Upper lobe of left lung (tissue), 6 donors: ENCODE data around the gene MTAP. TPM values are rescaled to one million over a fixed set of nuclear protein-coding genes. Genes with fewer than 3 reads are reported as not detected.

Source experiments
- ATAC-seq, 2 donors: fragments of 200-7000 bp; cut with Tn5 transposase; one replicate each; pipeline ENCODE4 v1.9.1; 2022; ENCODE audit warnings: mild to moderate bottlenecking in 2 of 2, moderate library complexity in 2 of 2; ENCODE audit not compliant: low FRiP score in 2 of 2
- DNase-seq, 2 donors: peaks; one replicate each; pipeline ENCODE4 v3.0.0-alpha.2; 2019 to 2020
- H3K27ac ChIP-seq, 4 donors: fragments of 200-600 bp; sonication (generic); one replicate each; pipeline ENCODE4 v1.5.1; 2016 to 2019
- H3K27me3 ChIP-seq, 4 donors: fragments of 200-600 bp; sonication (generic); one replicate each; pipeline ENCODE4 v1.5.1; 2017 to 2019
- H3K36me3 ChIP-seq, 4 donors: fragments of 200-600 bp; sonication (generic); one replicate each; pipeline ENCODE4 v1.5.1; 2016 to 2019
- H3K4me1 ChIP-seq, 4 donors: fragments of 200-600 bp; sonication (generic); one replicate each; pipeline ENCODE4 v1.5.1; 2018 to 2019
- H3K4me3 ChIP-seq, 4 donors: fragments of 200-600 bp; sonication (generic); one replicate each; pipeline ENCODE4 v1.5.1; 2017 to 2019; ENCODE audit warnings: mild to moderate bottlenecking in 2 of 4, moderate library complexity in 1 of 4
- H3K9me3 ChIP-seq, 4 donors: fragments of 200-600 bp; sonication (generic); one replicate each; pipeline ENCODE4 v1.5.1; 2018 to 2019
- EP300 ChIP-seq, 4 donors: sonication (generic); formaldehyde crosslinking; IDR thresholded peaks; one replicate each; pipeline ENCODE4 v1.5.1; 2017; ENCODE audit warnings: antibody characterized with exemption in 4 of 4, control low read depth in 2 of 4
- POLR2A ChIP-seq, 4 donors: fragments of 450-650 bp; IDR thresholded peaks; one replicate each; pipeline ENCODE4 v1.5.1; 2016 to 2017; ENCODE audit warnings: antibody characterized with exemption in 4 of 4, mild to moderate bottlenecking in 2 of 4
- POLR2AphosphoS5 ChIP-seq, 2 donors: sonication (generic); formaldehyde crosslinking; IDR thresholded peaks; one replicate each; pipeline ENCODE4 v1.5.1; 2017; ENCODE audit warnings: antibody characterized with exemption in 2 of 2
- WGBS, 2 donors: methylation state at CpG; one replicate each; pipeline ENCODE4 v1.1.5; 2017 to 2018; 5-methylcytosine and 5-hydroxymethylcytosine counted together
- total RNA-seq, 6 donors: library from RNA; depleted of rRNA in 4 of 6; stranded (reverse); fragments of >200 nt in 4 of 6; gene quantifications; one replicate each; pipeline versions ENCODE4 v1.1.0 to v1.2.1, GENCODE V29; 2016 to 2021
- TF ChIP-seq, protein P1 (sequence below), 6 experiments: fragments of 450-650 bp in 4 of 6; fragments of 200-600 bp in 2 of 6; sonication (generic) in 2 of 6; IDR thresholded peaks; one replicate each; pipeline ENCODE4 v1.5.1; 2016 to 2019; ENCODE audit warnings: antibody characterized with exemption in 6 of 6
- donor health status: DM: no; HTN: no; CAD: no; lungs with moderate emphysema.
- donor health status: DM: no; HTN: yes; CAD: no; lungs with severe emphysema.

Gene MTAP
- 10 to 100 TPM; 10.5 to 35.0 (median 25.7) TPM for total RNA-seq

DNA sequence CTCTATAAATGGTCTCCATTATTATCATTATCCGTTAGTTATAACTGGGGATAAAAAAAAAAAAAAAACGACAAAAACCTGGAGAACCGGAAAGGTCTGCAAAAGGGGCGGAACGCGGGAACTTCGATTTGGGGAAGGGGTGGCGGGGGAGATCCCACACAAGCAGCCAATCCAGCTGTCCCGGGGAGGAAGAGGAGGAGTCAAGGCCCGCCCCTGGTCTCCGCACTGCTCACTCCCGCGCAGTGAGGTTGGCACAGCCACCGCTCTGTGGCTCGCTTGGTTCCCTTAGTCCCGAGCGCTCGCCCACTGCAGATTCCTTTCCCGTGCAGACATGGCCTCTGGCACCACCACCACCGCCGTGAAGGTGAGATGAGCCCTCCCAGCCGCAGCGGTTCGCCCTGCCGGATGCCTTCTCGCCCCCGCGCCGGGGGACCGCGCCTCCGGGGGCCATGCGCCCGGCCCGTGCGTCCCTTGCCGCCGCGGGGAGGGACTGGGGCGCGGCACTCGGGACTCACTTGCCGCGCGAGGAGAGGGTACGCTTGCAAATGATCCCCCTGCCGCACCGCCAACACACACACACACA lies at the start of gene MTAP:
Gene MTAP (plus strand): TSS at position 219 of the 583 bp plus-strand sequence. CDS start 113 bp downstream, at position 332.
- Histone ChIP-seq H3K4me3 (peak within 1 kb of the TSS; percentile 85 to 93 (median 89)), H3K27me3 (no peaks in the 10 kb centered on the region), H3K4me1 (peaks cover 8 to 31% (median 21%) of the 10 kb centered on the region in 4 donors), H3K27ac (peak within 1 kb of the TSS; percentile 77 to 92 (median 88)), H3K9me3 (no peaks in the 10 kb centered on the region), H3K36me3 (no peaks in the 10 kb centered on the region)
- peak; percentile 90 to 95 for DNase-seq
- peak; percentile 96 to 98 for ATAC-seq
- WGBS, 2 donors: 0% methylated on average over 15 to 44 of the region's 48 CpGs
- TF ChIP-seq EP300 (IDR thresholded peaks at IDR 0.05) (no peak), POLR2A (IDR thresholded peaks at IDR 0.05) (peak in 3 of 4 donors; percentile 39 to 84 (median 60)), POLR2AphosphoS5 (IDR thresholded peaks at IDR 0.05) (peak; percentile 66 to 90)
- TF ChIP-seq, protein P1, sequence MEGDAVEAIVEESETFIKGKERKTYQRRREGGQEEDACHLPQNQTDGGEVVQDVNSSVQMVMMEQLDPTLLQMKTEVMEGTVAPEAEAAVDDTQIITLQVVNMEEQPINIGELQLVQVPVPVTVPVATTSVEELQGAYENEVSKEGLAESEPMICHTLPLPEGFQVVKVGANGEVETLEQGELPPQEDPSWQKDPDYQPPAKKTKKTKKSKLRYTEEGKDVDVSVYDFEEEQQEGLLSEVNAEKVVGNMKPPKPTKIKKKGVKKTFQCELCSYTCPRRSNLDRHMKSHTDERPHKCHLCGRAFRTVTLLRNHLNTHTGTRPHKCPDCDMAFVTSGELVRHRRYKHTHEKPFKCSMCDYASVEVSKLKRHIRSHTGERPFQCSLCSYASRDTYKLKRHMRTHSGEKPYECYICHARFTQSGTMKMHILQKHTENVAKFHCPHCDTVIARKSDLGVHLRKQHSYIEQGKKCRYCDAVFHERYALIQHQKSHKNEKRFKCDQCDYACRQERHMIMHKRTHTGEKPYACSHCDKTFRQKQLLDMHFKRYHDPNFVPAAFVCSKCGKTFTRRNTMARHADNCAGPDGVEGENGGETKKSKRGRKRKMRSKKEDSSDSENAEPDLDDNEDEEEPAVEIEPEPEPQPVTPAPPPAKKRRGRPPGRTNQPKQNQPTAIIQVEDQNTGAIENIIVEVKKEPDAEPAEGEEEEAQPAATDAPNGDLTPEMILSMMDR (IDR thresholded peaks at IDR 0.05): no peak

DNA sequence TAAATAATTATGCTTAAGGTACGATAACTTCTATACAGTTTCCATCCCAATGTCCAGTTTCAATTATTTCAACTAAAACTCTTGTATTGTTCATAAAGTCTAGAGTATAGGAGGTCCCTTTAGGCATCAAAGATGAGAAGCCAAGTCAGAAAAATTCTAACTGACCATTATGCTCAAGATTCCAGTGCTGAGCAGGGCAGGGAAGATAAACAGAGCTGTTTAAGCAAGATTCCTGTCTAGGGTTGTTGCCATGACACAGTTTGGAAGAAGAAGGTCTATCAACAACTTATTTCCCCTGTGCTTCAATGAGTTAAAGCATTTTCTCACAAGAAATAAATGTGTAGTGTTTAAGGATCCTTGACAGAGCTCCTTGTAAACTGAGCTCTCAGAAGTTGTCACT lies 48.9 kb upstream of the MTAP start:
- Histone ChIP-seq H3K36me3 (no peaks in the 10 kb centered on the region), H3K27me3 (no peaks in the 10 kb centered on the region), H3K4me1 (no peaks in the 10 kb centered on the region), H3K9me3 (no peaks in the 10 kb centered on the region), H3K4me3 (no peak overlapping the region), H3K27ac (no peak overlapping the region)
- DNase-seq (no peak), ATAC-seq (no peak)
- no peak for TF ChIP-seq POLR2A (IDR thresholded peaks at IDR 0.05)
- 90 to 98% methylated on average over 1 of the region's 1 CpG for WGBS, 2 donors

DNA sequence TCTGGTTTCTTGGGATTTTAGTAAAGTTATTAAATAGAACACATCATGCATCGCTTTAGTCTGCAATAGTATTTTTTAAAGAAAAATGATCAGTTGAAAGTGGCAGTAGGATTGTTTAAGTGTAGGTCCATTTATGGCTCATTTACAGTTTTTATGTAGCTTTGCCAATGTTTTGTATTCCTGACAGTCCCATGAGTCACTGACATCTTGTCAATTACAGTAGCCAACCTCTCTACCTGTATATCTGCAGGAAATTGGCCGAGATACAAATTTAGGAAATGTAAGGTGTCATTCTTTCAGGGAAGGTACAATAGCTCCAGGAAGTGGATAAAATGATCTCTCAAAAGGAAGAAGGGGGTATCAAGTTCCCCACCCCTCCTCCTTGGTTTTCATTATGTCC lies 47.7 kb upstream of the MTAP start:
- TF ChIP-seq EP300 (IDR thresholded peaks at IDR 0.05) (no peak), POLR2AphosphoS5 (IDR thresholded peaks at IDR 0.05) (no peak), POLR2A (IDR thresholded peaks at IDR 0.05) (no peak)
- TF ChIP-seq, protein P1 (IDR thresholded peaks at IDR 0.05): no peak
- DNase-seq (no peak), ATAC-seq (no peak)
- H3K27ac ChIP-seq: no peak overlapping the region
- H3K4me3 ChIP-seq: no peak overlapping the region
- no peaks in the 10 kb centered on the region for H3K4me1 ChIP-seq
- no peaks in the 10 kb centered on the region for H3K27me3 ChIP-seq
- no peaks in the 10 kb centered on the region for H3K9me3 ChIP-seq
- H3K36me3 ChIP-seq: no peaks in the 10 kb centered on the region
- WGBS, 2 donors: 68 to 86% methylated on average over 2 of the region's 2 CpGs

DNA sequence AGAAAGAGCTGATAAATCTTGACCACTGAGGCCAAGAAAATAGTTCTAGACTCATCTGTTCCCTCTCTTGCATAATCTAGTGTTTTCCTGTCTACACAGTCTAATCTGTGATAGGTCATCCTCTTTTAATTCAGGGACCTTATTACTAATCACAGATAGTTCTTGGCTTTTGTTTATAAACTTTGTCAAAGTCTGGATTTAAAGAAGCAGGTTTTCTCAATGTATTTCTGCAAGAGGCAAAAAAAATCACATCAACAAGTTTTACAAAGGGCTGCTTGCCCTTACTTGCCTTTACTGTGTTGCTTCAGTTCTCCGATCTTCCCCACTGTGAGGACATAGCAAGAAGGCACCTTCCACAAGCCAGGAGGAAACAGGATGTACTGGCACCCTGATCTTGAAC lies 43.9 kb upstream of the MTAP start:
- H3K4me1 ChIP-seq: no peaks in the 10 kb centered on the region
- no peak overlapping the region for H3K4me3 ChIP-seq
- TF ChIP-seq EP300 (IDR thresholded peaks at IDR 0.05) (no peak), POLR2AphosphoS5 (IDR thresholded peaks at IDR 0.05) (no peak), POLR2A (IDR thresholded peaks at IDR 0.05) (no peak)
- TF ChIP-seq, protein P1 (IDR thresholded peaks at IDR 0.05): no peak
- WGBS, 2 donors: 75 to 89% methylated on average over 1 of the region's 1 CpG
- ATAC-seq (no peak), DNase-seq (no peak)
- no peaks in the 10 kb centered on the region for H3K36me3 ChIP-seq
- H3K9me3 ChIP-seq: no peaks in the 10 kb centered on the region
- H3K27me3 ChIP-seq: no peaks in the 10 kb centered on the region
- no peak overlapping the region for H3K27ac ChIP-seq

DNA sequence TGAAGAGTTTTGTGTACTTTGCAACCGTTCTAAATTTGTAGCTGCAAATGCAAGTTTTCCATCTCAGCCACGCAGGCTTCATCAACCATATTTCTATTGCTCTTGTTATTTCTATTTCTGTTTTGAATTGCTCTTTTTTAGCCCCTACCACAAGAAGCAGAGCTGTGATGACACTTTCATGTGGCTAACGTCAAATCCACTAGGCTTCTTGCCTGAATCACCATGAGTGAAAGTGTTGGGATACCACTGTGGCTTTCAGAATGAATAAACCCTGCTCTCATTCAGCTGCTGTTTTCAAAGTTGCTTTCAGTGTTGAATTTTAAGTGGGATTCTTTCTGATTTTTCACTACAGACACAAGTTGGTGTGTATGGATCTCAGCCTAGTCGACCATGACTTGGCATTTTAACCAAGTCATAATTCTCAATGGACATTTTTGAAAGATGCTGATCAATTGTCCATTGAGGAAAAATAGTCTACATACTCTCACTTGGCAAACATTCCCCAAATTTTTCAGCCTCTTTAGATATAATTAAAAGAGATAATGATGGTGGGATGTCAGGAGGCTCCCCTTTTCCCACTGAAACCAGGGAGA lies 41.0 kb upstream of the MTAP start:
- no peak for TF ChIP-seq POLR2A (IDR thresholded peaks at IDR 0.05)
- DNase-seq (no peak), ATAC-seq (no peak)
- H3K4me3 ChIP-seq: no peak overlapping the region
- H3K27me3 ChIP-seq: no peaks in the 10 kb centered on the region
- 66 to 71% methylated on average over 4 of the region's 4 CpGs for WGBS, 2 donors
- no peak overlapping the region for H3K27ac ChIP-seq
- no peaks in the 10 kb centered on the region for H3K9me3 ChIP-seq
- no peaks in the 10 kb centered on the region for H3K36me3 ChIP-seq
- H3K4me1 ChIP-seq: no peaks in the 10 kb centered on the region

DNA sequence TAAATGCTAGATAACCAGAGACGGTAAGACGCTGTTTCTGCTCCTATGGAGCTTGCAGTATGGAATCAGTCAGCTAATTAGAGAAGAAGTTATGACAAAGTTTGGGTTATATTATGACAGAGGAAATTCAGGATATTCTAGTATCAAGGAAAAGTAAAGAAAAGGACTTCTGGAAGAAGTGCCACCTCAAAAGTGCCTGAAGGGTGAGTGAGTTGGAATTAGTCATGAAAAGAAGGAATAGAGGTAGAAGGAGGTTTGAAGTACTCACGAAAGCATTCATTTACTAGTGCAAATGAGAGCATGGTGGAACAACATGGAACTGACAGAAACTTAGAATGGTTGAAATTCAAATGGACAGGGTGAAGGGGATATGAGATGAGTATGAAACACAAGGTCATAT lies 40.4 kb upstream of the MTAP start:
- H3K9me3 ChIP-seq: no peaks in the 10 kb centered on the region
- no peaks in the 10 kb centered on the region for H3K27me3 ChIP-seq
- no peak overlapping the region for H3K4me3 ChIP-seq
- no peaks in the 10 kb centered on the region for H3K4me1 ChIP-seq
- WGBS, 2 donors: 83 to 98% methylated on average over 3 of the region's 3 CpGs
- no peaks in the 10 kb centered on the region for H3K36me3 ChIP-seq
- TF ChIP-seq, protein P1 (IDR thresholded peaks at IDR 0.05): no peak
- no peak for TF ChIP-seq EP300 (IDR thresholded peaks at IDR 0.05)
- no peak for TF ChIP-seq POLR2A (IDR thresholded peaks at IDR 0.05)
- no peak for TF ChIP-seq POLR2AphosphoS5 (IDR thresholded peaks at IDR 0.05)
- no peak overlapping the region for H3K27ac ChIP-seq
- ATAC-seq (no peak), DNase-seq (no peak)
